Caco-2 (cell line): Measurements from ENCODE around the gene ADCY5. TPM values are rescaled to one million over a fixed set of nuclear protein-coding genes. Genes with fewer than 3 reads are reported as not detected.

Source experiments
- BruUV-seq: library from RNA; stranded (reverse); fragments of 400-500 nt; replicated peaks from 2 replicates; lab custom pipeline; 2021; lab: Mats Ljungman, UMichigan
- CTCF ChIA-PET: fragments of 300-600 bp; sonication (Branson Sonifier 250); formaldehyde crosslinking; loops from one replicate; lab custom pipeline; 2022; ENCODE audit warnings: antibody characterized with exemption; lab: Charles Lee
- POLR2A ChIA-PET: fragments of 300-600 bp; sonication (Branson Sonifier 250); formaldehyde crosslinking; loops from one replicate; lab custom pipeline; 2022; ENCODE audit warnings: antibody characterized with exemption; lab: Charles Lee
- DNase-seq, 2 experiments: peaks; one replicate each; pipeline versions ENCODE4 v3.0.0 to v3.0.0-alpha.2; 2020 to 2022
- H3K27me3 ChIP-seq: replicated peaks from 2 replicates; pipeline ENCODE4 v1.6.0; 2011; ENCODE audit warnings: low read length; ENCODE audit not compliant: control insufficient read depth, insufficient read depth
- H3K36me3 ChIP-seq: 2 replicates; pipeline ENCODE4 v1.5.1; 2011; ENCODE audit warnings: low read length; ENCODE audit not compliant: control insufficient read depth, insufficient read depth
- H3K4me1 ChIP-seq: fragments of 250-450 bp; sonication (Bioruptor Pico); 2 replicates; pipeline ENCODE4 v1.5.1; 2020; ENCODE audit warnings: mild to moderate bottlenecking
- H3K4me3 ChIP-seq: 2 replicates; pipeline ENCODE4 v1.5.1; 2011; ENCODE audit warnings: low read depth, mild to moderate bottlenecking, control low read depth, low read length
- H3K9me3 ChIP-seq: fragments of 250-450 bp; sonication (Bioruptor Pico); 2 replicates; pipeline ENCODE4 v1.5.1; 2020; ENCODE audit warnings: mild to moderate bottlenecking, moderate library complexity
- H3K27ac Mint-ChIP-seq: one replicate; pipeline ENCODE4 v1.8.0; 2022; ENCODE audit warnings: mixed read lengths; ENCODE audit not compliant: unreplicated experiment
- H3K27me3 Mint-ChIP-seq: one replicate; pipeline ENCODE4 v1.8.0; 2022; ENCODE audit warnings: mixed read lengths; ENCODE audit not compliant: insufficient read depth, unreplicated experiment
- H3K36me3 Mint-ChIP-seq: one replicate; pipeline ENCODE4 v1.8.0; 2022; ENCODE audit warnings: mild to moderate bottlenecking, mixed read lengths; ENCODE audit not compliant: insufficient read depth, unreplicated experiment
- H3K4me1 Mint-ChIP-seq: one replicate; pipeline ENCODE4 v1.8.0; 2022; ENCODE audit warnings: low read depth, mixed read lengths; ENCODE audit not compliant: unreplicated experiment
- H3K4me3 Mint-ChIP-seq: one replicate; pipeline ENCODE4 v1.8.0; 2022; ENCODE audit warnings: mild to moderate bottlenecking, moderate library complexity, mixed read lengths; ENCODE audit not compliant: unreplicated experiment
- H3K9me3 Mint-ChIP-seq: one replicate; pipeline ENCODE4 v1.8.0; 2022; ENCODE audit warnings: mixed read lengths; ENCODE audit not compliant: unreplicated experiment
- intact Hi-C: fragments of 100-400 bp; cut with micrococcal nuclease; formaldehyde crosslinking; loops from one replicate; pipeline ENCODE4 v1.10.0; 2022; ENCODE audit not compliant: unreplicated experiment
- total RNA-seq: library from RNA; stranded (reverse); gene quantifications from 2 replicates; pipeline ENCODE4 v1.2.3, GENCODE V29; 2022
- TF ChIP-seq, protein P1 (sequence below), 2 experiments: fragments of 200-600 bp in 1 of 2; IDR thresholded peaks; 1 replicate in 1 of 2; 2 replicates in 1 of 2; pipeline versions ENCODE4 v1.5.1 to v1.8.0; 2011 to 2022; ENCODE audit warnings: antibody characterized with exemption in 1 of 2, control low read depth in 1 of 2, inconsistent platforms in 1 of 2, low read depth in 1 of 2, low read length in 1 of 2, mild to moderate bottlenecking in 1 of 2, moderate library complexity in 1 of 2; ENCODE audit not compliant: insufficient read depth in 1 of 2, severe bottlenecking in 1 of 2, unreplicated experiment in 1 of 2

The ADCY5 gene
- total RNA-seq, 1 experiment from 2014 or later, result 0.91 TPM

DNA sequence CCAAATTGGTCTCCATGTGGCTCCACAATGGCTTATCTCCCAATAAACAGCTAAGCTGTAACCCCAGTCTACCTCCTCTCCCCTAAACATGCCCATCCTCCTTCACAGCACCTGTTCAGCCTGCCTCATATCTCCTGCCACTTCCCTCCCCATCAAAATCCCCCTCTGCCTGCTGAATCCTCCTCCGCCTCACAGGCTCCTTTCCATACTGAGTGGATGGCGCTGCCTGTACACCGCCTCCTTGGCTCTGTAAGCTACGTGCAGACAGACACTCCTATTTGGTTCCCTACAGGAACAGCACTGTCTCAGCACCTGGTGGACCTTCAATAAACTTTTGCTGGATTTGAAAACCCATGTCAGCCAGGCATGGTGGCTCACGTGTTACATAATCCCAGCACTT lies 53.7 kb downstream of the ADCY5 start:
- no peak for DNase-seq
- peaks cover 6% of the 10 kb centered on the region for H3K27me3 Mint-ChIP-seq
- no peaks in the 10 kb centered on the region for H3K9me3 Mint-ChIP-seq
- CTCF ChIA-PET, result no interaction called here
- Histone ChIP-seq H3K4me3 (no peak overlapping the region), H3K36me3 (no peaks in the 10 kb centered on the region), H3K4me1 (no peaks in the 10 kb centered on the region), H3K27me3 (no peaks in the 10 kb centered on the region), H3K9me3 (no peaks in the 10 kb centered on the region)
- H3K4me1 Mint-ChIP-seq, result peaks cover 6% of the 10 kb centered on the region
- intact Hi-C loops, result no loop called here
- H3K4me3 Mint-ChIP-seq, result no peak overlapping the region
- POLR2A ChIA-PET, result no interaction called here
- H3K27ac Mint-ChIP-seq, result no peak overlapping the region
- no TSS peak for BruUV-seq
- TF ChIP-seq, protein P1, sequence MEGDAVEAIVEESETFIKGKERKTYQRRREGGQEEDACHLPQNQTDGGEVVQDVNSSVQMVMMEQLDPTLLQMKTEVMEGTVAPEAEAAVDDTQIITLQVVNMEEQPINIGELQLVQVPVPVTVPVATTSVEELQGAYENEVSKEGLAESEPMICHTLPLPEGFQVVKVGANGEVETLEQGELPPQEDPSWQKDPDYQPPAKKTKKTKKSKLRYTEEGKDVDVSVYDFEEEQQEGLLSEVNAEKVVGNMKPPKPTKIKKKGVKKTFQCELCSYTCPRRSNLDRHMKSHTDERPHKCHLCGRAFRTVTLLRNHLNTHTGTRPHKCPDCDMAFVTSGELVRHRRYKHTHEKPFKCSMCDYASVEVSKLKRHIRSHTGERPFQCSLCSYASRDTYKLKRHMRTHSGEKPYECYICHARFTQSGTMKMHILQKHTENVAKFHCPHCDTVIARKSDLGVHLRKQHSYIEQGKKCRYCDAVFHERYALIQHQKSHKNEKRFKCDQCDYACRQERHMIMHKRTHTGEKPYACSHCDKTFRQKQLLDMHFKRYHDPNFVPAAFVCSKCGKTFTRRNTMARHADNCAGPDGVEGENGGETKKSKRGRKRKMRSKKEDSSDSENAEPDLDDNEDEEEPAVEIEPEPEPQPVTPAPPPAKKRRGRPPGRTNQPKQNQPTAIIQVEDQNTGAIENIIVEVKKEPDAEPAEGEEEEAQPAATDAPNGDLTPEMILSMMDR (IDR thresholded peaks at IDR 0.05; ENCODE audit: insufficient read depth in 1 of 2, low read depth in 1 of 2, low read length in 1 of 2, severe bottlenecking in 1 of 2, unreplicated experiment in 1 of 2), result no peak
- H3K36me3 Mint-ChIP-seq, result no peaks in the 10 kb centered on the region

DNA sequence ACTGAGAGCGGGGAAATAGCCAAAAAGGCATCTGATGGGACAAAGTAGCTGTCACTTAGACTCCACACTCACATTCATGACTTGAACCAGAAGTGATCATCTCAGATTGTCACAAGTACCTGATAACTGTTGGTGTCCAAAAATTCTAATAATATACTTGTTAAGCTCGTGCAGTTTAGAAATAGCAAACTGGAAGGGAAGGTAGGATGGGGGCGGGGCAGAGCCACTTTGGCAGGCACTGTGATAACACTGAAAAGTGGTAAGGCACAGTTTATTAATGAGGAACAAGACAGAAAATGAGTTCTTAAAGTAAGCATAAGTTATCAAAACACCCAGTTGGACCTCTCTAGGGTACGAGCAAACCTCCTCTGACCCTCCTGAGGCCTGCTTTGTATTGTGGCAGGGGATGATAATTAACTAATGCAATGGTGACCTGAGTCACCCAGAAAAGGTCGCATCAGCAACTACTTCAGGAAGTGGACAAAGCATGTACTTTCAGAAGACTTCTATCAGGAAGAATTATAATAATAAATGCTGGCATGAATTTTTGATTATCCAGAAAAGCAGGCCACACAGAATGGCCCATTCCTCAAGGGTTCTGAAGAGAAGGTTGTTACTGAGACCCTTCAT lies 54.4 kb downstream of the ADCY5 start:
- intact Hi-C loops, result no loop called here
- ChIA-PET POLR2A (no interaction called here), CTCF (no interaction called here)
- Histone ChIP-seq H3K27me3 (no peaks in the 10 kb centered on the region), H3K4me1 (no peaks in the 10 kb centered on the region), H3K9me3 (no peaks in the 10 kb centered on the region), H3K36me3 (no peaks in the 10 kb centered on the region), H3K4me3 (no peak overlapping the region)
- Mint-ChIP-seq H3K36me3 (no peaks in the 10 kb centered on the region), H3K27me3 (peaks cover 6% of the 10 kb centered on the region), H3K4me1 (peaks cover 6% of the 10 kb centered on the region), H3K4me3 (no peak overlapping the region), H3K9me3 (no peaks in the 10 kb centered on the region), H3K27ac (no peak overlapping the region)
- DNase-seq, result no peak
- TF ChIP-seq, protein P1 (IDR thresholded peaks at IDR 0.05; ENCODE audit: insufficient read depth in 1 of 2, low read depth in 1 of 2, low read length in 1 of 2, severe bottlenecking in 1 of 2, unreplicated experiment in 1 of 2), result no peak
- no TSS peak for BruUV-seq

DNA sequence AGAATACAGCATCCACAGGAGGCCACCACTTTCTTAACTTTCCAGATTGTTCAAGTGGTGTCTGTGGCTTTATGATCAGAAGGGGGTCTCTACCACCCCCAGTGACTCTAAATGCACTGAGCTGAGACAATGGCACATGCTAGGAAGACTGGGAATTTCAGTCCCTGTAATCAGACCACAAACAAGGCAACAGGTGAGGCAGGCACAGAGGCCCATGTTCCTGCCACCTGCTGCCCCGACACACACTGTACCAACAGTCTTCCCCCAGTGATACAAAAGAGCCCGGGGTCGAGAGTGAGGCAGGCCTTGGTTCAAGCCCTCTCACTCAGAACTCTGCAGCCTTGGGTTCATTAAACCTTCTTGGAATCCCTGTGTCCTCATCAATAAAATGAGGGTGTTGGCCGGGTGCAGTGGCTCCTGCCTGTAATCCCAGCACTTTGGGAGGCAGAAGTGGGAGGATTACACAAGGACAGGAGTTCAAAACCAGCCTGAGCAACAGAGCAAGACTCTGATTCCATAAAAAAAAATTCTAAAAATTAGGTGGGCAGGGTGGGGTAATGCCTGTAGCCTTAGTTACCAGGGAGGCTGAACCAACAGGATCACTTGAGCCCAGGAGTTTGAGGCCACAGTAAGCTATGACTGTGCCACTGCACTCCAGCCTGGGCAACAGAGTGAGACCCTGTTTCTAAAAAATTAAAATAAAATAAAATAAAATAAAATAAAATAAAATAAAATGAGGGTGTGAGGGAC lies 55.8 kb downstream of the ADCY5 start:
- CTCF ChIA-PET, result no interaction called here

More for the DNA sequence above, 55.8 kb downstream of the ADCY5 start:
- Histone ChIP-seq H3K4me1 (no peaks in the 10 kb centered on the region), H3K4me3 (no peak overlapping the region), H3K36me3 (no peaks in the 10 kb centered on the region), H3K27me3 (no peaks in the 10 kb centered on the region), H3K9me3 (no peaks in the 10 kb centered on the region)
- BruUV-seq, result no TSS peak
- Mint-ChIP-seq H3K9me3 (no peaks in the 10 kb centered on the region), H3K4me3 (no peak overlapping the region), H3K27me3 (peaks cover 7% of the 10 kb centered on the region), H3K4me1 (peaks cover 6% of the 10 kb centered on the region), H3K27ac (no peak overlapping the region), H3K36me3 (no peaks in the 10 kb centered on the region)
- POLR2A ChIA-PET, result no interaction called here
- intact Hi-C loops, result no loop called here
- TF ChIP-seq, protein P1 (IDR thresholded peaks at IDR 0.05; ENCODE audit: insufficient read depth in 1 of 2, low read depth in 1 of 2, low read length in 1 of 2, severe bottlenecking in 1 of 2, unreplicated experiment in 1 of 2), result no peak
- DNase-seq, result no peak
